ENCODE measurements around the gene TTC7B. TPM values are rescaled to one million over a fixed set of nuclear protein-coding genes. Genes with fewer than 3 reads are reported as not detected.

TTC7B gene
- total RNA-seq, 1 donor from 2014 or later: 40.3 TPM

DNA sequence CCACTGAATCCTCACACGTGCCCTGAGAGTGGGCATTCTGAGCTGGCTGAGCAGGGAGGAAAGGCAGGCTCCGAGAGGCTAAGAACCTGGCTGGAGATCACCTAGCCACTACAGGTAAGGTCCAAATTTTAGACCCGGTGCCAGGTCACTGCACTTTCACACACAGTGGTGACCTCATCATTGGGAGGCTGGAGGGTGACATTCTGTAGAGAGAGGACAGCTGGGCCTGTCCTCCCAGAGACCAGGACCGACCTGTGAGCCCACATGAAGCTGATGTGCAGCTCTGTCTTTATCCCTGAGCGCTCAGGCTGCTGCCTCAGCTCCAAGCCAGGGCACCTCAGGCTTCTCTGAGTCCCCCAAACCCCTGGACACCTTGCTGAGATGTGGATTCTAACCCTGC is 4.1 kb downstream of the TTC7B start:
- no peak overlapping the region for H3K4me3 Mint-ChIP-seq (ENCODE audit: unreplicated experiment)
- DNase-seq (ENCODE audit: low spot score): no peak
- H3K27ac Mint-ChIP-seq (ENCODE audit: unreplicated experiment): no peak overlapping the region
- no peaks in the 10 kb centered on the region for H3K9me3 Mint-ChIP-seq (ENCODE audit: low read depth)
- H3K4me1 Mint-ChIP-seq (ENCODE audit: low read depth): peaks cover 17% of the 10 kb centered on the region
- no peaks in the 10 kb centered on the region for H3K36me3 Mint-ChIP-seq (ENCODE audit: low read depth)
- no peaks in the 10 kb centered on the region for H3K27me3 Mint-ChIP-seq (ENCODE audit: low read depth)
- TF ChIP-seq, protein P1, sequence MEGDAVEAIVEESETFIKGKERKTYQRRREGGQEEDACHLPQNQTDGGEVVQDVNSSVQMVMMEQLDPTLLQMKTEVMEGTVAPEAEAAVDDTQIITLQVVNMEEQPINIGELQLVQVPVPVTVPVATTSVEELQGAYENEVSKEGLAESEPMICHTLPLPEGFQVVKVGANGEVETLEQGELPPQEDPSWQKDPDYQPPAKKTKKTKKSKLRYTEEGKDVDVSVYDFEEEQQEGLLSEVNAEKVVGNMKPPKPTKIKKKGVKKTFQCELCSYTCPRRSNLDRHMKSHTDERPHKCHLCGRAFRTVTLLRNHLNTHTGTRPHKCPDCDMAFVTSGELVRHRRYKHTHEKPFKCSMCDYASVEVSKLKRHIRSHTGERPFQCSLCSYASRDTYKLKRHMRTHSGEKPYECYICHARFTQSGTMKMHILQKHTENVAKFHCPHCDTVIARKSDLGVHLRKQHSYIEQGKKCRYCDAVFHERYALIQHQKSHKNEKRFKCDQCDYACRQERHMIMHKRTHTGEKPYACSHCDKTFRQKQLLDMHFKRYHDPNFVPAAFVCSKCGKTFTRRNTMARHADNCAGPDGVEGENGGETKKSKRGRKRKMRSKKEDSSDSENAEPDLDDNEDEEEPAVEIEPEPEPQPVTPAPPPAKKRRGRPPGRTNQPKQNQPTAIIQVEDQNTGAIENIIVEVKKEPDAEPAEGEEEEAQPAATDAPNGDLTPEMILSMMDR (IDR thresholded peaks at IDR 0.05): no peak

DNA sequence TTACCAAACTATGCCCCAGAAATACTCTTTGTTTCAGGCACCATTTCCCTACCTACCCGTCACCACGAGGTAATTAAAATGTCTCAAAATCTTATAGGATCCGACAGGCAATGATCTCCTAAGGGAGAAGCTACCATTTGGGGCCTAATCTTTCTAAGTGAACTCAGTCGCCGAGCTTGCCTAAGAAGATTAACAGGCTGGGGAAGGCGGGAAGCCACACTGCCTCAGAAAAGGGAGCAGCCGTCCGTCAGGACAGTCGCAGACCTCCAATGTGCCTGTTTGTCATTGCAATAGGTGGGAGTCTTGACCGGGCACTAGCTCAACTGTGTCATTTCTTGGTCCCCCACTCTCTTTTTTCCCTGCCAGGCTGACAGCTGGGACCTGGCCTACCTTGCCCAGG is 4.6 kb downstream of the TTC7B start:
- Mint-ChIP-seq H3K36me3 (ENCODE audit: low read depth) (no peaks in the 10 kb centered on the region), H3K4me1 (ENCODE audit: low read depth) (peaks cover 17% of the 10 kb centered on the region), H3K9me3 (ENCODE audit: low read depth) (no peaks in the 10 kb centered on the region), H3K27me3 (ENCODE audit: low read depth) (no peaks in the 10 kb centered on the region), H3K4me3 (ENCODE audit: unreplicated experiment) (no peak overlapping the region), H3K27ac (ENCODE audit: unreplicated experiment) (no peak overlapping the region)
- TF ChIP-seq, protein P1 (IDR thresholded peaks at IDR 0.05): no peak
- DNase-seq (ENCODE audit: low spot score): no peak

DNA sequence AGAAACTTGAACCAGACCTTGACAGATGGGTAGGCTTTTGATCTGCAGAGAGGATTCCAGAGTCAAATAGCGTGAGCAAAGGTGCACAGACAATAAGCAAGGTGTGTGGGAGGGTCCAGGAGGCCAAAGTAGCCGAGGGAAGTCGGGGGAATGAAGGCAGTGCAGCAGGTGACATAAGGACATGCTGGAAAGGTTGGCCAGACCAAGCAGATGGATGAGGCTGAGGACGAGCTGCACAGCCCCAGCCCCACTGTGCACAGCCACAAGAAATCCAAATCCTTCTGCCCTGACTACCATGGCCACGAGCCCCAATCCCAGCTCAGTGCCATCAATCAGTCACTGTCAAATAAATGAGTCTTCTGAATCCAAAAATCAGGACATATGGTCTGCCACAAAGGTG is 5.4 kb downstream of the TTC7B start:
- Mint-ChIP-seq H3K27me3 (ENCODE audit: low read depth) (no peaks in the 10 kb centered on the region), H3K4me1 (ENCODE audit: low read depth) (peaks cover 17% of the 10 kb centered on the region), H3K4me3 (ENCODE audit: unreplicated experiment) (no peak overlapping the region), H3K27ac (ENCODE audit: unreplicated experiment) (no peak overlapping the region), H3K36me3 (ENCODE audit: low read depth) (no peaks in the 10 kb centered on the region), H3K9me3 (ENCODE audit: low read depth) (no peaks in the 10 kb centered on the region)
- no peak for DNase-seq (ENCODE audit: low spot score)
- TF ChIP-seq, protein P1 (IDR thresholded peaks at IDR 0.05): no peak

DNA sequence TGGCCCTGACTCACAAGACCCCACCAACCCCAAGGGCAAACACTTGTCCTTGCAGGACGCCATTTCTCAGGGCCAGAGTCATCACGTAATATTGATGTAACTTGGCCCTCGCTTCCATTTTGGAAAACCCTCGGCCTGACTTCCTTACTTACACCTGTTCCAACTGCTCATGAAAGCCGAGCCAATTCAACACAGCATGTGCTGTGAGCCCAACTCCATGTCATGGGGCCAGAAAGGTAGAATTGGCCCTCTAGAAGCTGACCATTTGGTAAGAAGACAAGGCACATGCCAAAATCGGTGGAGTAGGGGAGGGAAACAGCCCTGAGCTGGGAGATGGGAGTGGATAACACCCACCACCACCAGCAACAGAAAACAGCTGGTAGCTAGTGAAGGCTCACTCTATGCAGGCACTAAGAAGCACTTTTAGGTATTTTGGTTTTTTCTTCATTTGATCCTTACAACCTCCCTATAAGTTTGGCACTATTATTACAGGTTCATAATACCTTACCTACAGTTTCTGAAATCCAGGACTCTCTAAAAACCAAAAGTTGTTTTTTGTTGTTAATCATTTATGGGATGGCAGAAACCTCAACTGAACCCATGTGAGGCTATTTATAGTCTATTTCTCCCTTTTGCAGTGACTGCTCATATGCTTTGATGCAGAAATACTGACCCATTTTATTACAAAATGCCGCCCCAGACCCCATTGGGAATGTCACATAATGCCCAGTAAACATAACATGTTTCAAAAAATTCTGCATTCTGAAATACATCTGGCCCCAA is 6.5 kb downstream of the TTC7B start:
- H3K4me1 Mint-ChIP-seq (ENCODE audit: low read depth): peaks cover 8% of the 10 kb centered on the region
- H3K9me3 Mint-ChIP-seq (ENCODE audit: low read depth): no peaks in the 10 kb centered on the region
- H3K27ac Mint-ChIP-seq (ENCODE audit: unreplicated experiment): no peak overlapping the region
- no peak overlapping the region for H3K4me3 Mint-ChIP-seq (ENCODE audit: unreplicated experiment)
- H3K36me3 Mint-ChIP-seq (ENCODE audit: low read depth): no peaks in the 10 kb centered on the region
- H3K27me3 Mint-ChIP-seq (ENCODE audit: low read depth): no peaks in the 10 kb centered on the region
- DNase-seq (ENCODE audit: low spot score): no peak
- TF ChIP-seq, protein P1 (IDR thresholded peaks at IDR 0.05): no peak

DNA sequence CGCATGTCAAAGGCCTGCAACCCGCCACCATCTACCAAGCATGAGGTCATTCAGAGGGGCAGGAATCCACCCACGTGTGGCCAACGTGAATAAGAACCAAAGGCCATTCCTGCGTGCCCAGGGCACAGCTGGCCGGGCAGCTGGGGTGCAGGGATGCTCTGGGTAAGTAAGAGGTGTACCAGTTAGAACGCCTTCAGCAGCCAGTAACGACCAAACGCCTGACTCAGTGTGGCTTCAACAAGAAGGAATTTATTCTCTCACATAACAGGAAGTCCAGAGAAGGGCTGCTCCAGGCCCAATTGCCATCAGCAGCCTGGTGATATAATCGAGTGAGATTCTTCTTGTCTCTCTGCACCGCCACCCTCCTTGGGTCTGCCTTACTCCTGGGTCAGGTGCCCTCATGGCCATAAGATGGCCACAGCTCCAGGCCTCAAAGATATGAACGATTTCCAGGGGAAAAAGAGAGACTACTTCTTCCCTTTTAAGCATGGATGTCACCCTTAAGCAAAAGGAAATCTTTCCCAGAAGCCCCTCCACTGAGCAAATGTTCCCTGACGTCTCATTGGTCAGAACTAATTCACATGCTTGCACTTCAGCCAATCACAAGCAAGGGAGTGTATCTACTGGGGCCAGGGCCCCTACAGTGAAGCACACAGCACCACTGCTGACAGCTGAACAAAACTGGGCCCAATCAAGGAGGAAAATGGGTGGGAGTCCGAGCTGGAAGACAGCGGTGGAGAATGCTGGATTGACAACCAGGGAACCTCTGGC is 7.3 kb downstream of the TTC7B start:
- DNase-seq (ENCODE audit: low spot score): no peak
- Mint-ChIP-seq H3K9me3 (ENCODE audit: low read depth) (no peaks in the 10 kb centered on the region), H3K4me1 (ENCODE audit: low read depth) (peaks cover 8% of the 10 kb centered on the region), H3K27ac (ENCODE audit: unreplicated experiment) (no peak overlapping the region), H3K4me3 (ENCODE audit: unreplicated experiment) (no peak overlapping the region), H3K36me3 (ENCODE audit: low read depth) (no peaks in the 10 kb centered on the region), H3K27me3 (ENCODE audit: low read depth) (no peaks in the 10 kb centered on the region)
- TF ChIP-seq, protein P1 (IDR thresholded peaks at IDR 0.05): no peak
